ENCODE data around the gene NALCN.

- no peak for TF ChIP-seq POLR2A (IDR thresholded peaks at IDR 0.05)
- no peak for TF ChIP-seq CTCF (IDR thresholded peaks at IDR 0.05)
Measured at GRCh38 chr13:101178406-101178805, 237.9 kb downstream of the NALCN start.
